ENCODE data around the gene THSD4. TPM values are rescaled to one million over a fixed set of nuclear protein-coding genes. Genes with fewer than 3 reads are reported as not detected.

Gene THSD4
- total and polyA plus RNA-seq, 4 donors = 6.0 to 42.4 (median 18.5) TPM

DNA sequence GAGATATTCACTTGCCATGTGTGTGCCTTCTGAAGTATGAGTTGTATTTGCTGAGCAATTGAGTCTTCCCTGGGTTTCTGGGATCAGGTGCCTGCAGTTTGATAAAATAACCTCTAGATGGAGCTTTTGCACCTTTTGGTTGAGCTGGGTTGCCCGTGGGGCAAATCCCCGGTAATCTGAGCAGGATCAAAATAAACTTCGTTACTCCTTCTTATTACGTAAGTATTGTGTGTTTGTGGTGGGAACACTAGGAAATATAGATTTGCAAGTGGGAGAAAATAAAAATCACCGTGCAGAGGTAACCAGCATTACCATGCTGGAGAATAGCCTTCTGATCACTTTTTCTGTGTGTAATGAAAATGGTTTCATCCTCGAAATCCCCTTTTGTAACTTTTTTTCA lies 417.7 kb downstream of the THSD4 start:
- Histone ChIP-seq H3K9ac (ENCODE audit: insufficient read depth in 1 of 2, low read length in 2 of 2) (no peak overlapping the region), H3K4me3 (no peak overlapping the region), H3K36me3 (ENCODE audit: control insufficient read depth in 4 of 4, insufficient read depth in 4 of 4, low read length in 4 of 4) (no peaks in the 10 kb centered on the region), H3K4me1 (ENCODE audit: control insufficient read depth in 5 of 5, insufficient read depth in 5 of 5, low read length in 5 of 5) (peaks cover 0 to 5% (median 0%) of the 10 kb centered on the region in 5 donors), H3K27me3 (ENCODE audit: control insufficient read depth in 3 of 3, insufficient read depth in 3 of 3, low read length in 2 of 3) (no peaks in the 10 kb centered on the region), H3K9me3 (ENCODE audit: control insufficient read depth in 4 of 4, insufficient read depth in 3 of 4, low read length in 3 of 4) (no peaks in the 10 kb centered on the region), H3K27ac (ENCODE audit: low read depth in 1 of 2, low read length in 1 of 2) (no peak overlapping the region)
- WGBS, 2 donors = 81 to 82% methylated on average over 6 of the region's 6 CpGs
- ATAC-seq (ENCODE audit: insufficient read depth, low FRiP score) (no peak), DNase-seq (peak in 1 of 3 donors; percentile 42)
- TF ChIP-seq, protein P1, sequence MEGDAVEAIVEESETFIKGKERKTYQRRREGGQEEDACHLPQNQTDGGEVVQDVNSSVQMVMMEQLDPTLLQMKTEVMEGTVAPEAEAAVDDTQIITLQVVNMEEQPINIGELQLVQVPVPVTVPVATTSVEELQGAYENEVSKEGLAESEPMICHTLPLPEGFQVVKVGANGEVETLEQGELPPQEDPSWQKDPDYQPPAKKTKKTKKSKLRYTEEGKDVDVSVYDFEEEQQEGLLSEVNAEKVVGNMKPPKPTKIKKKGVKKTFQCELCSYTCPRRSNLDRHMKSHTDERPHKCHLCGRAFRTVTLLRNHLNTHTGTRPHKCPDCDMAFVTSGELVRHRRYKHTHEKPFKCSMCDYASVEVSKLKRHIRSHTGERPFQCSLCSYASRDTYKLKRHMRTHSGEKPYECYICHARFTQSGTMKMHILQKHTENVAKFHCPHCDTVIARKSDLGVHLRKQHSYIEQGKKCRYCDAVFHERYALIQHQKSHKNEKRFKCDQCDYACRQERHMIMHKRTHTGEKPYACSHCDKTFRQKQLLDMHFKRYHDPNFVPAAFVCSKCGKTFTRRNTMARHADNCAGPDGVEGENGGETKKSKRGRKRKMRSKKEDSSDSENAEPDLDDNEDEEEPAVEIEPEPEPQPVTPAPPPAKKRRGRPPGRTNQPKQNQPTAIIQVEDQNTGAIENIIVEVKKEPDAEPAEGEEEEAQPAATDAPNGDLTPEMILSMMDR (IDR thresholded peaks at IDR 0.05; ENCODE audit: control extremely low read depth, extremely low read depth) = no peak

DNA sequence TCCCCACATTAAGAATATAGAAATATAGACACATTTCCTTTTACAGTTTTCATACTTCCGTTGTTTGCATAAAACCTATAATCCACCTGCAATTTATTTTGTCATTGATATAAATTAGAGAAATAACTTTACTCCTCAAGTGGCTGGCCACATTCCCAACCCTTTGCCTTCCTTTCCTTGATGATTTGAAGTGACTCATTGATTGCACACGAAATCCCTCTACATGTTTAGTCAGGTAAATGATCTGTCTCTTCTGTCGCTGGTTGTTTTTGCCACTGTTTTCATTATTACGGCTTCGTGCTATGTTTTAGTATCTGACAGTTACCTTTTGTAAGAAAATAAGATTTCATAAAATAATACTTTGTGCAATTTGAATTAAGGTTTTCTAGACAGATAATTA lies 422.9 kb downstream of the THSD4 start:
- no peak overlapping the region for H3K4me3 ChIP-seq
- TF ChIP-seq, protein P1 (IDR thresholded peaks at IDR 0.05; ENCODE audit: control extremely low read depth, extremely low read depth) = no peak
- no peaks in the 10 kb centered on the region for H3K9me3 ChIP-seq (ENCODE audit: control insufficient read depth in 4 of 4, insufficient read depth in 3 of 4, low read length in 3 of 4)
- H3K9ac ChIP-seq (ENCODE audit: insufficient read depth in 1 of 2, low read length in 2 of 2) = no peak overlapping the region
- no peaks in the 10 kb centered on the region for H3K36me3 ChIP-seq (ENCODE audit: control insufficient read depth in 4 of 4, insufficient read depth in 4 of 4, low read length in 4 of 4)
- no peaks in the 10 kb centered on the region for H3K27me3 ChIP-seq (ENCODE audit: control insufficient read depth in 3 of 3, insufficient read depth in 3 of 3, low read length in 2 of 3)
- ATAC-seq (ENCODE audit: insufficient read depth, low FRiP score) (no peak), DNase-seq (no peak)
- H3K27ac ChIP-seq (ENCODE audit: low read depth in 1 of 2, low read length in 1 of 2) = no peak overlapping the region
- peaks cover 0 to 11% (median 0%) of the 10 kb centered on the region in 5 donors for H3K4me1 ChIP-seq (ENCODE audit: control insufficient read depth in 5 of 5, insufficient read depth in 5 of 5, low read length in 5 of 5)
- 81 to 93% methylated on average over 5 of the region's 5 CpGs for WGBS, 2 donors

DNA sequence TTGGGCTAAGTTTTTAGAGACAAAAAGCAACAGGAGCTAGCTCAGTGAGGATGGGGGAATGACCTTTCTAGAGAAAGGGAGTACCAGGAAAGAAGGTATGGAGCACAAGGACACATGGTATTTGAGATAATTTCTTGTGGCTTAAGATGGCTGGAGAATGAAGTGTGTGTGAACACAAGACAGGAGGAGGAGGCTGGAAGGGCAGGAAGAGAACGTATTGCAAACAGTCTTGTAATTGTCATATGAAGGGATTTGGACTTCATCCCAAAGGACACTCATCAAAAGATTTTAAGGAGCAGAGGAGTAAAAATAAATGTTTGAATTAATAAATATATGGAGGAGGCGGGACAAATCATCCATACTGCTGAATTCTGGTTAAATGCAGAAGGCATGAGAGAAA lies 426.5 kb downstream of the THSD4 start:
- Histone ChIP-seq H3K27ac (ENCODE audit: low read depth in 1 of 2, low read length in 1 of 2) (no peak overlapping the region), H3K4me3 (no peak overlapping the region), H3K27me3 (ENCODE audit: control insufficient read depth in 3 of 3, insufficient read depth in 3 of 3, low read length in 2 of 3) (no peaks in the 10 kb centered on the region), H3K4me1 (ENCODE audit: control insufficient read depth in 5 of 5, insufficient read depth in 5 of 5, low read length in 5 of 5) (peaks cover 0 to 14% (median 6%) of the 10 kb centered on the region in 5 donors), H3K9ac (ENCODE audit: insufficient read depth in 1 of 2, low read length in 2 of 2) (no peak overlapping the region), H3K36me3 (ENCODE audit: control insufficient read depth in 4 of 4, insufficient read depth in 4 of 4, low read length in 4 of 4) (no peaks in the 10 kb centered on the region), H3K9me3 (ENCODE audit: control insufficient read depth in 4 of 4, insufficient read depth in 3 of 4, low read length in 3 of 4) (no peaks in the 10 kb centered on the region)
- peak; percentile 27 to 78 (median 63) for DNase-seq
- ATAC-seq (ENCODE audit: insufficient read depth, low FRiP score) = no peak
- WGBS, 2 donors = 74 to 79% methylated on average over 2 of the region's 2 CpGs
- TF ChIP-seq, protein P1 (IDR thresholded peaks at IDR 0.05; ENCODE audit: control extremely low read depth, extremely low read depth) = no peak

DNA sequence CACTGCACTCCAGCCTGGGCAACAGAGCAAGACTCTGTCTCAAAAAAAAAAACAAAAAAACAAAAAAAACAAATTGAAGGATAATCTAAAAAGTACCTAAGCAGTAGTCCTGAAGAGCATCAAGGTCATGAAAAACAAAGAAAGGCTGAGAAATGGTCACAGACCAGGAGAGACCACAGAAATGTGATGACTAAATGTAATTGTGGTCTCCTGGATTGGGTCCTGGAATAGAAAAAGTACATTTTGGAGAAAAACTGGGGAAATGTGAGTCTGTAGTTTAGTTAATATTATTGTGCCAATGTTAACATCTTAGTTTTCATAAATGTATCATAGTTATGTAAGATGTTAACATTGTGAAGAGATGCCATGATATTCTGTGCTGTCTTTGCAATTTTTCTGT lies 427.6 kb downstream of the THSD4 start:
- no peak overlapping the region for H3K4me3 ChIP-seq
- H3K4me1 ChIP-seq (ENCODE audit: control insufficient read depth in 5 of 5, insufficient read depth in 5 of 5, low read length in 5 of 5) = peaks cover 0 to 24% (median 6%) of the 10 kb centered on the region in 5 donors
- no peak overlapping the region for H3K9ac ChIP-seq (ENCODE audit: insufficient read depth in 1 of 2, low read length in 2 of 2)
- DNase-seq (no peak), ATAC-seq (ENCODE audit: insufficient read depth, low FRiP score) (no peak)
- TF ChIP-seq, protein P1 (IDR thresholded peaks at IDR 0.05; ENCODE audit: control extremely low read depth, extremely low read depth) = no peak
- H3K9me3 ChIP-seq (ENCODE audit: control insufficient read depth in 4 of 4, insufficient read depth in 3 of 4, low read length in 3 of 4) = no peaks in the 10 kb centered on the region
- H3K27me3 ChIP-seq (ENCODE audit: control insufficient read depth in 3 of 3, insufficient read depth in 3 of 3, low read length in 2 of 3) = no peaks in the 10 kb centered on the region
- H3K27ac ChIP-seq (ENCODE audit: low read depth in 1 of 2, low read length in 1 of 2) = no peak overlapping the region
- no peaks in the 10 kb centered on the region for H3K36me3 ChIP-seq (ENCODE audit: control insufficient read depth in 4 of 4, insufficient read depth in 4 of 4, low read length in 4 of 4)

Measured in lung (tissue), 12 donors.